IMR-90 (cell line): ENCODE measurements around the gene PEX11G. TPM values are rescaled to one million over a fixed set of nuclear protein-coding genes. Genes with fewer than 3 reads are reported as not detected.

Experiments
- ATAC-seq: fragments of 200-7000 bp; cut with Tn5 transposase; 2 replicates; pipeline ENCODE4 v1.9.1; 2020; ENCODE audit warnings: low read depth, mild to moderate bottlenecking, moderate library complexity
- BruUV-seq: library from RNA; stranded (reverse); fragments of 400-500 nt; replicated peaks from 2 replicates; lab custom pipeline; 2021; lab: Mats Ljungman, UMichigan
- CTCF ChIA-PET: fragments of 300-600 bp; formaldehyde crosslinking; extraction: SDS; loops from one replicate; lab custom pipeline; 2021; ENCODE audit warnings: antibody characterized with exemption; lab: Yijun Ruan, JAX
- POLR2A ChIA-PET: fragments of 300-600 bp; sonication (Branson Sonifier 250); formaldehyde crosslinking; loops from one replicate; lab custom pipeline; 2022; ENCODE audit warnings: antibody characterized with exemption; ENCODE audit not compliant: unreplicated experiment; lab: Charles Lee
- DNase-seq: peaks from one replicate; pipeline ENCODE4 v3.0.0; 2013
- H2AFZ ChIP-seq: replicated peaks from 2 replicates; pipeline ENCODE3; 2013; ENCODE audit warnings: low read length, mild to moderate bottlenecking; ENCODE audit not compliant: poor library complexity
- H2AK5ac ChIP-seq: 2 replicates; pipeline ENCODE4 v1.6.1; 2013; ENCODE audit warnings: low read depth, low read length, inconsistent platforms
- H2AK9ac ChIP-seq: replicated peaks from 2 replicates; pipeline ENCODE3; 2013; ENCODE audit warnings: mild to moderate bottlenecking, low read depth, low read length, moderate library complexity; ENCODE audit not compliant: poor library complexity
- H2BK120ac ChIP-seq: 2 replicates; pipeline ENCODE4 v1.6.1; 2013; ENCODE audit warnings: low read depth, low read length, inconsistent platforms
- H2BK15ac ChIP-seq: 3 replicates; pipeline ENCODE4 v1.6.1; 2013; ENCODE audit warnings: low read depth, low read length, inconsistent platforms
- H2BK20ac ChIP-seq: 2 replicates; pipeline ENCODE4 v1.6.1; 2013; ENCODE audit warnings: low read depth, mild to moderate bottlenecking, inconsistent platforms, low read length, moderate library complexity
- H2BK5ac ChIP-seq: 2 replicates; pipeline ENCODE4 v1.6.1; 2013; ENCODE audit warnings: mild to moderate bottlenecking, low read depth, low read length, inconsistent platforms; ENCODE audit not compliant: poor library complexity, severe bottlenecking
- H3K14ac ChIP-seq: replicated peaks from 2 replicates; pipeline ENCODE4 v1.6.1; 2013; ENCODE audit warnings: low read depth, low read length, inconsistent platforms
- H3K18ac ChIP-seq: 2 replicates; pipeline ENCODE4 v1.6.1; 2013; ENCODE audit warnings: low read depth, low read length, control low read depth
- H3K23ac ChIP-seq: 2 replicates; pipeline ENCODE4 v1.6.1; 2013; ENCODE audit warnings: low read depth, low read length, inconsistent platforms
- H3K27ac ChIP-seq: 2 replicates; pipeline ENCODE4 v1.5.1; 2013; ENCODE audit warnings: mild to moderate bottlenecking, control low read depth, low read length; ENCODE audit not compliant: insufficient read depth
- H3K27me3 ChIP-seq: 2 replicates; pipeline ENCODE4 v1.6.1; 2013; ENCODE audit warnings: low read length; ENCODE audit not compliant: control insufficient read depth, insufficient read depth
- H3K36me3 ChIP-seq: 2 replicates; pipeline ENCODE4 v1.6.1; 2013; ENCODE audit warnings: low read length, mixed read lengths; ENCODE audit not compliant: control insufficient read depth, insufficient read depth
- H3K4ac ChIP-seq: 2 replicates; pipeline ENCODE4 v1.6.1; 2013; ENCODE audit warnings: low read depth, low read length, inconsistent platforms
- H3K4me1 ChIP-seq: 2 replicates; pipeline ENCODE4 v1.6.1; 2013; ENCODE audit warnings: low read length, mixed read lengths; ENCODE audit not compliant: control insufficient read depth, insufficient read depth
- H3K4me2 ChIP-seq: 2 replicates; pipeline ENCODE4 v1.6.1; 2013; ENCODE audit warnings: low read depth, mild to moderate bottlenecking, control low read depth, low read length, moderate library complexity
- H3K4me3 ChIP-seq: 2 replicates; pipeline ENCODE4 v1.5.1; 2013; ENCODE audit warnings: low read depth, mild to moderate bottlenecking, control low read depth, low read length, moderate library complexity; ENCODE audit not compliant: insufficient read depth
- H3K56ac ChIP-seq: 2 replicates; pipeline ENCODE4 v1.6.1; 2013; ENCODE audit warnings: low read length, inconsistent platforms; ENCODE audit not compliant: insufficient read depth; ENCODE audit errors: extremely low read depth
- H3K79me1 ChIP-seq, 2 experiments: 2 replicates each; pipeline ENCODE4 v1.6.1; 2013; ENCODE audit warnings: low read length in 2 of 2, inconsistent platforms in 1 of 2, low read depth in 1 of 2
- H3K9ac ChIP-seq: 2 replicates; pipeline ENCODE4 v1.6.1; 2013; ENCODE audit warnings: low read depth, low read length, control low read depth
- H3K9me1 ChIP-seq: 2 replicates; pipeline ENCODE4 v1.6.1; 2013; ENCODE audit warnings: low read length, inconsistent platforms; ENCODE audit not compliant: insufficient read depth
- H3K9me3 ChIP-seq: 2 replicates; pipeline ENCODE4 v1.6.1; 2013; ENCODE audit warnings: low read length; ENCODE audit not compliant: control insufficient read depth, insufficient read depth
- H4K20me1 ChIP-seq: 2 replicates; pipeline ENCODE4 v1.6.1; 2013; ENCODE audit warnings: low read length, inconsistent platforms; ENCODE audit not compliant: insufficient read depth
- H4K5ac ChIP-seq: 2 replicates; pipeline ENCODE4 v1.6.1; 2013; ENCODE audit warnings: mild to moderate bottlenecking, low read depth, low read length, control low read depth
- H4K8ac ChIP-seq, 2 experiments: 2 replicates each; pipeline ENCODE4 v1.6.1; 2013; ENCODE audit warnings: low read depth in 2 of 2, low read length in 2 of 2, control low read depth in 1 of 2, inconsistent platforms in 1 of 2
- H4K91ac ChIP-seq: 2 replicates; pipeline ENCODE4 v1.6.1; 2013; ENCODE audit warnings: low read depth, low read length, inconsistent platforms; ENCODE audit not compliant: insufficient read depth
- CHD1 ChIP-seq: IDR thresholded peaks from 2 replicates; pipeline ENCODE4 v1.6.1; 2012; ENCODE audit warnings: low read depth, low read length, improper control_type of control experiment
- MAZ ChIP-seq: IDR thresholded peaks from 2 replicates; pipeline ENCODE4 v1.6.1; 2012; ENCODE audit warnings: low read depth, mild to moderate bottlenecking, low read length, improper control_type of control experiment, moderate library complexity, borderline replicate concordance
- MXI1 ChIP-seq: IDR thresholded peaks from 2 replicates; pipeline ENCODE4 v1.6.1; 2012; ENCODE audit warnings: low read depth, mild to moderate bottlenecking, low read length, moderate library complexity, borderline replicate concordance
- RCOR1 ChIP-seq: IDR thresholded peaks from 2 replicates; pipeline ENCODE4 v1.6.1; 2012; ENCODE audit warnings: mild to moderate bottlenecking, low read length, improper control_type of control experiment; ENCODE audit not compliant: insufficient replicate concordance
- WGBS, 2 experiments: methylation state at CpG; one replicate each; pipeline versions ENCODE4 v1.1.5 to v1.1.7; 2013; ENCODE audit warnings: missing lambda C conversion rate in 2 of 2; ENCODE audit not compliant: insufficient read length in 1 of 2; ENCODE audit errors: extremely low coverage in 2 of 2; 5-methylcytosine and 5-hydroxymethylcytosine counted together
- dilution Hi-C: fragments of 300-500 bp; cut with HindIII; formaldehyde crosslinking; loops from one replicate; pipeline ENCODE4 v1.14.3; 2018; ENCODE audit warnings: low sequenced_read_pairs; ENCODE audit not compliant: unreplicated experiment
- in situ Hi-C: fragments of 300-500 bp; cut with MboI; formaldehyde crosslinking; loops from 3 replicates; pipeline ENCODE4 v1.14.3; 2019; ENCODE audit warnings: low sequenced_read_pairs, inconsistent platforms, mixed read lengths
- intact Hi-C: fragments of 100-400 bp; cut with micrococcal nuclease; formaldehyde crosslinking; loops from 2 replicates; pipeline ENCODE4 v1.10.0; 2022
- polyA plus RNA-seq, 3 experiments: library from polyadenylated mRNA; depleted of rRNA; stranded (reverse); fragments of >200 nt; gene quantifications; 2 replicates each; pipeline ENCODE4 v1.2.3, GENCODE V29; 2012; ENCODE audit warnings: low replicate concordance in 1 of 3
- total RNA-seq: library from RNA; depleted of rRNA; stranded (reverse); fragments of >200 nt; gene quantifications from 2 replicates; pipeline ENCODE4 v1.2.3, GENCODE V29; 2012

Gene PEX11G
- total and polyA plus RNA-seq, 2 of the 4 experiments (the other 2 are of a cell fraction): 0.72 to 1.7 TPM

GRCh38 chr19:7535998-7536695 is 47.3 kb upstream of the PEX11G start (continued):
- TF ChIP-seq CHD1: no peak

DNA sequence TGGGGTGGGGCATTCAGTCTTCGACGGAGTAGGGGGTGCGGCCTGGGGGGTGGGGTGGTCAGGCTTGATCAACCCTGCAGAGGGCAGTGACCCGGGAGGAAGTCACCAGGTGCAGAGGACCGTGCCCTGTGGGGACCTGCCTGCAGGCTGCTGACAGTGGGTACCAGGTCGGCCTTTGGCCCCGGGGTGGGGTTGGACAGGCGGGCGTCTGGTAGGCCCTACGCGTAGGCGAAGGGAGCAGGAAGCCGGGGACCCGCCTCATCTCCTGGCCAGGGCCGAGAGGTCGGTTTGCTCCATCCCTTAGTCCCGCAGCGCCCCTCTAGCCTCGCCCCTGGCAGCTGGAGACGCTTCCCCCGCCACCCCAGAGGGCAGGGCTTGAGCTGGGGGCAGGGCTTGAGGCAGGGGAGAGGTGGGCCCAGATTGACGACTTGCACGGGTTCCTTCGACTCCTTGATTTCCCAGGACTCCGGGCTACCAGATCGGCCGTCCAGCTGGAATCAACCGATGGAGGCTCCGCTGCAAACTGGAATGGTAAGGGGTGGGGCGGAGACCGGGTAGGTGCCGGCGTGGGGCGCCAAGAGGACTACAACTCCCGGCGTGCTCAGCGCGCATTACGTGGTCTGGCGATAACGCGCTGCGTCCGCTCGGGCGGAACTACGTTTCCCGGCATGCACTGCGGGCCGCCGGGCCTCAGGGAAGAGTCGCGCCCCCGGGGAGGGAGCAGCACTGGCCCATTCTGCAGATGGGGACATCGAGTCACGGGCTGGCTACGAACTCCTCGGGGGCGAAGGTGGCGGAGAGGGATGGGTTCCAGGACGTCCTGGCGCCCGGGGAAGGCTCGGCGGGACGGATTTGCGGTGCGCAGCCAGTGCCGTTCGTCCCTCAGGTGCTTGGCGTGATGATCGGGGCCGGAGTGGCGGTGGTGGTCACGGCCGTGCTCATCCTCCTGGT is 46.5 kb upstream of the PEX11G start, which contains the start of gene PNPLA6:
TSS of gene PNPLA6 (plus strand) at position 671 of the 951 bp plus-strand sequence. CDS start at position 743, 72 bp downstream.
- H2BK15ac ChIP-seq: no peak within 1 kb of the TSS
- H3K4ac ChIP-seq: peak within 1 kb of the TSS; percentile 90
- peak within 1 kb of the TSS; percentile 32 for H3K56ac ChIP-seq
- peak within 1 kb of the TSS; percentile 88 for H3K14ac ChIP-seq
- peak within 1 kb of the TSS; percentile 92 for H2AFZ ChIP-seq
- H3K9me1 ChIP-seq: peaks cover 7% of the 10 kb centered on the region
- H4K8ac ChIP-seq: peak within 1 kb of the TSS; percentile 50 to 86
- no peaks in the 10 kb centered on the region for H3K27me3 ChIP-seq
- peak within 1 kb of the TSS; percentile 94 for H3K4me2 ChIP-seq
- in situ Hi-C loops (no loop called here), dilution Hi-C loops (no loop called here), intact Hi-C loops (no loop called here)
- no peaks in the 10 kb centered on the region for H3K9me3 ChIP-seq
- TF ChIP-seq MXI1: peak; percentile 74; the same call in 1 of the 2 replicates
- TF ChIP-seq CHD1: no peak
- TF ChIP-seq MAZ: peak; percentile 93
- TF ChIP-seq RCOR1: peak; percentile 92
- H3K9ac ChIP-seq: peak within 1 kb of the TSS; percentile 57
- H3K18ac ChIP-seq: peak within 1 kb of the TSS; percentile 21; the same call in 1 of the 2 replicates
- peaks cover 10% of the 10 kb centered on the region for H3K4me1 ChIP-seq
- WGBS, 2 experiments: 0% methylated on average over 39 of the region's 76 CpGs; no CpG with 5 or more reads in 1 of the 2 experiments
- H4K20me1 ChIP-seq: no peaks in the 10 kb centered on the region
- POLR2A ChIA-PET: no interaction called here
- H3K36me3 ChIP-seq: peaks cover 7% of the 10 kb centered on the region
- H3K4me3 ChIP-seq: peak within 1 kb of the TSS; percentile 55
- H2AK9ac ChIP-seq: peak within 1 kb of the TSS; percentile 97
- H3K27ac ChIP-seq: peak within 1 kb of the TSS; percentile 80
- peaks cover 8 to 16% of the 10 kb centered on the region in 2 experiments; a peak in 2 of 4 replicates for H3K79me1 ChIP-seq
- peak; percentile 92 for DNase-seq
- peak within 1 kb of the TSS; percentile 83 for H4K91ac ChIP-seq
- peak within 1 kb of the TSS; percentile 54 for H3K23ac ChIP-seq
- H2AK5ac ChIP-seq: peak within 1 kb of the TSS; percentile 59
- CTCF ChIA-PET: interaction anchor here (1.2 to 1.9 kb wide), 2 partner anchors 139 to 180 kb away, joined by 4 to 9 read pairs; no protein-coding TSS in a partner anchor
- H2BK20ac ChIP-seq: no peak within 1 kb of the TSS
- ATAC-seq: peak; percentile 77
- peak within 1 kb of the TSS; percentile 75 for H4K5ac ChIP-seq
- H2BK5ac ChIP-seq: peak within 1 kb of the TSS; percentile 66
- peak within 1 kb of the TSS; percentile 66; the same call in 1 of the 2 replicates for H2BK120ac ChIP-seq
- no TSS peak for BruUV-seq
